Esophagus squamous epithelium (tissue), 5 donors: ENCODE measurements around the gene EXOSC3. TPM values are rescaled to one million over a fixed set of nuclear protein-coding genes. Genes with fewer than 3 reads are reported as not detected.

ENCODE experiments used
- DNase-seq: peaks from one replicate; lab custom pipeline; 2025; lab: John Stamatoyannopoulos, UW
- H3K27ac ChIP-seq, 4 donors: fragments of 200-600 bp; sonication (generic); one replicate each; pipeline ENCODE4 v1.5.1; 2016 to 2019; ENCODE audit warnings: mild to moderate bottlenecking in 1 of 4
- H3K27me3 ChIP-seq, 4 donors: fragments of 200-600 bp; sonication (generic); 1 replicate in 3 of 4; 2 replicates in 1 of 4; pipeline versions ENCODE4 v1.5.1 to v1.6.0; 2017 to 2021; ENCODE audit warnings: antibody characterized with exemption in 1 of 4
- H3K36me3 ChIP-seq, 3 donors: fragments of 200-600 bp; sonication (generic); one replicate each; pipeline ENCODE4 v1.5.1; 2016 to 2019
- H3K4me1 ChIP-seq, 3 donors: fragments of 200-600 bp; sonication (generic); one replicate each; pipeline ENCODE4 v1.5.1; 2017 to 2019
- H3K4me3 ChIP-seq, 4 donors: fragments of 200-600 bp; sonication (generic); 1 replicate in 3 of 4; 2 replicates in 1 of 4; pipeline ENCODE4 v1.5.1; 2016 to 2019; ENCODE audit warnings: mild to moderate bottlenecking in 2 of 4, moderate library complexity in 1 of 4
- H3K9me3 ChIP-seq, 3 donors: fragments of 200-600 bp; sonication (generic); one replicate each; pipeline ENCODE4 v1.5.1; 2016 to 2019
- POLR2A ChIP-seq, 4 donors: fragments of 450-650 bp; IDR thresholded peaks; one replicate each; pipeline ENCODE4 v1.6.1; 2017; ENCODE audit warnings: antibody characterized with exemption in 4 of 4, mild to moderate bottlenecking in 4 of 4, moderate library complexity in 3 of 4
- WGBS, 2 donors: methylation state at CpG; one replicate each; pipeline ENCODE4 v1.1.5; 2018; 5-methylcytosine and 5-hydroxymethylcytosine counted together
- intact Hi-C: fragments of 100-400 bp; cut with DNase I; formaldehyde crosslinking; loops from one replicate; pipeline ENCODE4 v1.15.0; 2022
- total RNA-seq, 4 donors: library from RNA; depleted of rRNA; stranded (reverse); fragments of >200 nt; gene quantifications; one replicate each; pipeline ENCODE4 v1.1.0, GENCODE V29; 2016
- TF ChIP-seq, protein P1 (sequence below), 6 experiments: fragments of 450-650 bp in 4 of 6; fragments of 200-600 bp in 2 of 6; sonication (generic) in 2 of 6; IDR thresholded peaks; one replicate each; pipeline ENCODE4 v1.5.1; 2016 to 2019; ENCODE audit warnings: antibody characterized with exemption in 6 of 6, mild to moderate bottlenecking in 4 of 6, moderate library complexity in 4 of 6
- donor health status: DM: yes; HTN: yes; CAD: no.

The EXOSC3 gene
- total RNA-seq, 4 donors from 2014 or later: 26.1 to 51.8 (median 36.6) TPM

DNA sequence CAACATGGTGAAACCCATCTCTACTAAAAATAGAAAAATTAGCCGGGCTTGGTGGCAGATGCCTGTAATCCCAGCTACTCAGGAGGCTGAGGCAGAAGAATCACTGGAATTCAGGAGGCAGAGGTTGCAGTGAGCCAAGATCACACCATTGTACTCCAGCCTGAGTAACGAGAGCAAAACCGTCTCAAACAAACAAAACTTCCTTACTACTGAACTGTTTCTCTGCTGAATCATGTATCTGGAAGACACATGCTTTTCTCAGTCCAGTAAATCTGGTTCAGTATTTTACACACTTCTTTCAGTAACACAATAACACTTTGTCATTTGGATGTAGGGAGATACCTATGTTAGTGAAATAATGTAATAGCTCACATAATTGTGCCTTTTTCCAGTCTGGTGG is 23.4 kb downstream of the EXOSC3 start:
- DNase-seq: no peak
- intact Hi-C loops: no loop called here
- Histone ChIP-seq H3K4me1 (peaks cover 0 to 3% (median 0%) of the 10 kb centered on the region in 3 donors), H3K4me3 (no peak overlapping the region), H3K27ac (no peak overlapping the region), H3K27me3 (no peaks in the 10 kb centered on the region), H3K36me3 (peaks cover 0 to 23% (median 0%) of the 10 kb centered on the region in 3 donors), H3K9me3 (no peaks in the 10 kb centered on the region)
- TF ChIP-seq, protein P1, sequence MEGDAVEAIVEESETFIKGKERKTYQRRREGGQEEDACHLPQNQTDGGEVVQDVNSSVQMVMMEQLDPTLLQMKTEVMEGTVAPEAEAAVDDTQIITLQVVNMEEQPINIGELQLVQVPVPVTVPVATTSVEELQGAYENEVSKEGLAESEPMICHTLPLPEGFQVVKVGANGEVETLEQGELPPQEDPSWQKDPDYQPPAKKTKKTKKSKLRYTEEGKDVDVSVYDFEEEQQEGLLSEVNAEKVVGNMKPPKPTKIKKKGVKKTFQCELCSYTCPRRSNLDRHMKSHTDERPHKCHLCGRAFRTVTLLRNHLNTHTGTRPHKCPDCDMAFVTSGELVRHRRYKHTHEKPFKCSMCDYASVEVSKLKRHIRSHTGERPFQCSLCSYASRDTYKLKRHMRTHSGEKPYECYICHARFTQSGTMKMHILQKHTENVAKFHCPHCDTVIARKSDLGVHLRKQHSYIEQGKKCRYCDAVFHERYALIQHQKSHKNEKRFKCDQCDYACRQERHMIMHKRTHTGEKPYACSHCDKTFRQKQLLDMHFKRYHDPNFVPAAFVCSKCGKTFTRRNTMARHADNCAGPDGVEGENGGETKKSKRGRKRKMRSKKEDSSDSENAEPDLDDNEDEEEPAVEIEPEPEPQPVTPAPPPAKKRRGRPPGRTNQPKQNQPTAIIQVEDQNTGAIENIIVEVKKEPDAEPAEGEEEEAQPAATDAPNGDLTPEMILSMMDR (IDR thresholded peaks at IDR 0.05): no peak
- no peak for TF ChIP-seq POLR2A (IDR thresholded peaks at IDR 0.05)
- 43 to 66% methylated on average over 3 of the region's 3 CpGs for WGBS, 2 donors

GRCh38 chr9:37760416-37761161 is 24.3 kb downstream of the EXOSC3 start:
- TF ChIP-seq, protein P1 (IDR thresholded peaks at IDR 0.05): no peak
- no peak for TF ChIP-seq POLR2A (IDR thresholded peaks at IDR 0.05)
- no peak overlapping the region for H3K4me3 ChIP-seq
- H3K27me3 ChIP-seq: no peaks in the 10 kb centered on the region
- peaks cover 0 to 23% (median 0%) of the 10 kb centered on the region in 3 donors for H3K36me3 ChIP-seq
- peaks cover 0 to 3% (median 0%) of the 10 kb centered on the region in 3 donors for H3K4me1 ChIP-seq
- H3K27ac ChIP-seq: no peak overlapping the region
- 84 to 86% methylated on average over 7 of the region's 7 CpGs for WGBS, 2 donors
- no peak for DNase-seq
- no peaks in the 10 kb centered on the region for H3K9me3 ChIP-seq
- intact Hi-C loops: no loop called here

GRCh38 chr9:37758747-37759146 is 26.1 kb downstream of the EXOSC3 start:
- 60 to 79% methylated on average over 3 of the region's 3 CpGs for WGBS, 2 donors
- intact Hi-C loops: no loop called here
- TF ChIP-seq, protein P1 (IDR thresholded peaks at IDR 0.05): no peak
- no peak for TF ChIP-seq POLR2A (IDR thresholded peaks at IDR 0.05)

GRCh38 chr9:37753489-37754190 is 31.2 kb downstream of the EXOSC3 start, which contains the start of gene TRMT10B:
Gene TRMT10B (plus strand): TSS chr9:37753805. CDS start chr9:37761932, 8,127 bp downstream.
- Histone ChIP-seq H3K27ac (peak within 1 kb of the TSS; percentile 87 to 94 (median 91)), H3K4me3 (peak within 1 kb of the TSS; percentile 62 to 88 (median 84)), H3K36me3 (peaks cover 0 to 4% (median 0%) of the 10 kb centered on the region in 3 donors), H3K27me3 (no peaks in the 10 kb centered on the region), H3K4me1 (peaks cover 4 to 22% (median 6%) of the 10 kb centered on the region in 3 donors), H3K9me3 (no peaks in the 10 kb centered on the region)
- peak in 1 of 4 donors; percentile 30 for TF ChIP-seq POLR2A (IDR thresholded peaks at IDR 0.05)
- TF ChIP-seq, protein P1 (IDR thresholded peaks at IDR 0.05): peak in 2 of 6 experiments; percentile 10 to 36
- 4 to 28% methylated on average over 3 to 24 of the region's 40 CpGs for WGBS, 2 donors
- DNase-seq: no peak
- intact Hi-C loops: no loop called here

More at GRCh38 chr9:37758747-37759146, 26.1 kb downstream of the EXOSC3 start:
- H3K27me3 ChIP-seq: no peaks in the 10 kb centered on the region
- no peak overlapping the region for H3K27ac ChIP-seq
- DNase-seq: no peak
- no peaks in the 10 kb centered on the region for H3K9me3 ChIP-seq
- H3K4me1 ChIP-seq: peaks cover 0 to 18% (median 6%) of the 10 kb centered on the region in 3 donors
- no peak overlapping the region for H3K4me3 ChIP-seq
- H3K36me3 ChIP-seq: peaks cover 0 to 12% (median 0%) of the 10 kb centered on the region in 3 donors
